ENCODE results near the gene NLGN1.
"Not testable (repeated sequence)": the region's sequence is repeated elsewhere in the genome, so short reads cannot be mapped to it uniquely, and the experiment has no call there.

NLGN1 gene

DNA sequence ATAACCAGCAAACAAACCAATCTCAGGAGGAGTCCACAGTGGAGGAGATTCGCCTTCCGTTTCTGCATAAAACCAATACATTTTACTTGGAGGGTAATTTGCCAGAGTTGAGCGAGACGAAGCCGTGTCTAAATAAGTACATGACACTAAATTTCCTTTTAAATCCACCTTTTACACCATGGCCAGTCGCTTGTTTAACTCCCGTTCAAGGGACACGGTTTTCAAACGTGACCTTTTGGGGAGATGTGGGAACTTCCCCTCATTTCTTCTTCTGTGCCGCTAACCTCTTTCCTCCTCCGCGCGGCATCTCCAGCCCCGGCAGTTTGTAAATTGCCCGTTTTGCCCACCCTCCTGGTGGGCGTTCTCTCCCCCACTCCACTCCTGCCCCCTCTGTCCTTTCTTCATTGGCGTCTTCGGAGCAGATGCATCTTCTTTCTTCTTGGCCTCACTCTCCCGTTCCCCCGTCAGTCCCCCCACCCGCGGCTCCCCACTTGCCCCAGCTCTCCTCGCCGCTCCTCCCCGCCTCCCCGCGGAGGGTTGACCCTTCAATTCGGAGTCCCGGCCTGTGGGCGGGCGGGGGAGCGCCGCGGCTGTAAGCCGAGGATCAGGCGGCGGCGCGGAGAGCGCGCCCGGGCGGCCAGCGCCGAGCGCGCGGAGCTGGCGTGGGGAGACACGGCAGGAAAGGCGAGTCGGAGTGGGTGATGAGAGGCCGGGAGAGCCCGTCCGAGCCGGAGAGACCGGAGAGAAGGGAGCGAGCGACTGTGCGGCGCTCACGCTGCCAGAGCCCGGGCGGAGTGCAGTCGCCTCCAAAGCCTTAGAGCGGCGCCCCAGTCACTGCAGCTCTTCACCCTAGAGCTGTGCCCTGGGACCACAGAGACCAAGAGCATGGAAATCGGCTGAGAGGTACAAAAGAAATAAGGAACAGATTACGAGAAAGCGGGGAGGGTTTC lies at the start of gene NLGN1:
Gene NLGN1 (plus strand): TSS at position 584 of the 950 bp plus-strand sequence.
- peak; percentile 61 to 96 (median 76) for DNase-seq
- intact Hi-C loops (cut with DNase I): loop anchor here (5.0 kb wide), 1 partner anchor 1045 kb away; no protein-coding TSS in a partner anchor

DNA sequence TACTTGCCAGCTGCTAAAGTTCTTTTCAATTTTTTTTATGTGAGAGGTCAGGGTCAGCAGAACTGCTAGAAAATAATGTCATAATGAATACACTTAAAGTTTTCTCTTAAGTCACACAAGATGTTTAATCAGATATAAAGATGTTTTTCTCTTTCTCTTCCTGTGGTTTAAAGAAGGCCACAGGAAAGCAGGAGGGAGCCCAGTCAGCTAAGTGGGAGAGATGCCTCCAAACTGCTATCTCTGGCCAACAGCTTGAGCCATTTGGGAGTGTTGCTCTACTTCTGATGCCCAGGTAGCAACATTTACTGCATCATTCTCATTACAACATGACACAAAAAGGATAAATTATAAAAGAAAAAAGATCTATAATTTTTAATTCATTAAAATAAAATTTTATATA lies 45.7 kb upstream of the NLGN1 start:
- no peak for DNase-seq
- intact Hi-C loops (cut with DNase I): no loop called here

DNA sequence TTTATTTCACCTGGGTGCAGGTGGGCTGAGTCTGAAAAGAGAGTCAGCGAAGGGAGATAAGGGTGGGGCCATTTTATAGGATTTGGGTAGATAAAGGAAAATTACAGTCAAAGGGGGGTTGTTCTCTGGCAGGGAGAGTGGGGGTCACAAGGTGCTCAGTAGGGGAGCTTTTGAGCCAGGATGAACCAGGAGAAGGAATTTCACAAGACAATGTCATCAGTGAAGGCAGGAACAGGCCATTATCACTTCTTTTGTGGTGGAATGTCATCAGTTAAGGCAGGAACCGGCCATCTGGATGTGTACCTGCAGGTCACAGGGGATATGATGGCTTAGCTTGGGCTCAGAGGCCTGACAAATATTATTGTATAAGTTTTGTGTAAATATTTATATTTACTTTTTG lies 44.4 kb upstream of the NLGN1 start:
- intact Hi-C loops (cut with DNase I): not testable (repeated sequence)

DNA sequence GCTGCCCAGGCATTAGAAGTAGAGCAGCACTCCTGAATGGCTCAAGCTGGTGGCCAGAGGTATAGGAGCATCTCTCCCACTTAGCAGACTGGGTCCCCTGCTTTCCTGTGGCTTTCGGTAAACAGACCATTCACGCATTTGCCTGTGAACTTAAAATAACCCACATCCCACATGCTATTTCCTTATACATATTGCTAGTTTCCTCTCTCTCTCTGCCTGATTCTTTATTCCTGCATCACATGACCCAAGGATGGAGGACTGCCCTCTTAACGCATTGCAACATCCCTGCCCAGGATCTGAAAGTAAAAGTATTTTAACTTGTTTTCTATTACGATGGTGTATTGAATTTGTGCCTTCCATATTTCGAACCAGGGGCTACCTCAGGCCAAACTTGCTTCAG lies 43.4 kb upstream of the NLGN1 start:
- DNase-seq: no peak
- intact Hi-C loops (cut with DNase I): no loop called here

More for the DNA sequence above, 44.4 kb upstream of the NLGN1 start:
- DNase-seq: not testable (repeated sequence)

DNA sequence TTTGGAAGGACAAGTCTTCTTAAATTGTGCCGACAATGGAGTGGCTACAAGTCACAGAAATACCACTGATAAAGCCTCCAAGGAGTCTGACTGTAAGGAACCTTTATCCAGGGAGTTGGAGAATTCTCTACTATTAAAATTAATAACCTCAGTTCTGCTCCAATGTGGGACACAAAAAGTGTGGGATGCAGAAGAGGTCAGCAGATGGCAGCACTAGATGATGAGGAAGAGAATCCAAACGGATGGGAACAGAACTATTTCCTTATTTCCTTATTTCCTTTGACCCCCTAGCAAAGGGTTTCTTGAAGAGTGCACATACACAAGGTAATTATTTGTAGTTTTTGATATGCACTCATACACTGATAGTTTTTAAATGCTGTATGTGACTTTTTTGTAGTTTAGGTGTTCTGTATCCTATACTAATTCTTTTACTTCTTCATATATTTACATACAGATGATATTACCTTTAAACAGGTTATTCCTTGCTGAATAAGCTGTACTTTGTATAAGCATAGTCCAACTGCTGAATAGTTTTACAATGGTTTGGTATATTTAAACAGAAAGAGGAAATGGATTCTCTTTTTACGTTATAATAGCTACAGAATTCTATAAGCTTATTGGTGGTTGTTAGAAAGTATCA lies 25.6 kb upstream of the NLGN1 start:
- intact Hi-C loops (cut with DNase I): no loop called here
- peak in 6 of 10 donors; percentile 13 to 62 (median 47) for DNase-seq

DNA sequence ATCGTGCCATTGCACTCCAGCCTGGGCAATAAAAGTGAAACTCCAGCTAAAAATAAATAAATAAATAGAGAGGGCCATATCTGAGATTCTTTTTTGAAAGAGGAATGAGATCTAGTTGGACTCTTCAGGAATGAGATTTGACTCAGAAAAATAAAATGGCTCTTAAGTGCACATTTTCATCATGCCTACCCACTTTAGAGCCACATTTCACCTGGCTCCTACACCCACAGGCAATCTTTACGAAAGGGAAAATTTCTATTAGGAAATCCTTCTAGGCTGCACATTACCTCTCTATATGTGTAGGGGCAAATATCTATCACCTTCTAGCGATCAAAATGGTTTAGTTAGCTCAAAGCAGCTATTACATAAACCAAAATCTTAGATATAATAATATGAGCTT lies 16.9 kb upstream of the NLGN1 start:
- intact Hi-C loops (cut with DNase I): no loop called here
- no peak for DNase-seq

DNA sequence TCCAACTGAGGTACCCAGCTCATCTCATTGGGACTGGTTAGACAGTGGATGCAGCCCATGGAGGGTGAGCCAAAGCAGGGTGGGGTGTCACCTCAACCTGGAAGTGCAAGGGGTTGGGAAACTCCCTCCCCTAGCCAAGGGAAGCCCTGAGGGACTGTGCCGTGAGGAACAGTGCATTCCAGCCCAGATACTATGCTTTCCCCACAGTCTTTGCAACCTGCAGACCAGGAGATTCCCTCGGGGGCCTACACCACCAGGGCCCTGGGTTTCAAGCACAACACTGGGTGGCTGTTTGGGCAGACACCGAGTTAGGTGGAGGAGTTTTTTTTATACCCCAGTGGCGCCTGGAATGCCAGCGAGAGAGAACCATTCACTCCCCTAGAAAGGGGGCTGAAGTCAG lies 15.6 kb upstream of the NLGN1 start:
- DNase-seq; intact Hi-C loops (cut with DNase I): not testable (repeated sequence)

DNA sequence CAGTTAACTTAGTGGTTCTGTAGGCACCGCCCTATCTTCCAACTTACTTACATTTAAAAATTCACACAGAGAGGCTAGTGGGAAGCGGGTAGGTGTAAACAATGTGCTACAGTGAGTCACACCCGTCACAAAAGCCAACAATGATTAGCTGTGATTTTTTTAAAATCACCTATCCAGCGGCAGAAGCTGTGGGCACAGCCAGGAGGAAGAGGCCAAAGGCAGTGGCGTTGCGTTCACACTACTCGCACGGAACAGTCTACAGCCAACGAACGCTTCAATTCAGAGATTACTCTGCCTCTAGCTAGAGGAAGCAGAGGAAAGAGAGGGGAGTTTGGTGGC lies 2.5 kb upstream of the NLGN1 start:
- intact Hi-C loops (cut with DNase I): loop anchor here (5.0 kb wide), 1 partner anchor 1047 kb away; no protein-coding TSS in a partner anchor
- peak in 1 of 10 donors; percentile 12 for DNase-seq

DNA sequence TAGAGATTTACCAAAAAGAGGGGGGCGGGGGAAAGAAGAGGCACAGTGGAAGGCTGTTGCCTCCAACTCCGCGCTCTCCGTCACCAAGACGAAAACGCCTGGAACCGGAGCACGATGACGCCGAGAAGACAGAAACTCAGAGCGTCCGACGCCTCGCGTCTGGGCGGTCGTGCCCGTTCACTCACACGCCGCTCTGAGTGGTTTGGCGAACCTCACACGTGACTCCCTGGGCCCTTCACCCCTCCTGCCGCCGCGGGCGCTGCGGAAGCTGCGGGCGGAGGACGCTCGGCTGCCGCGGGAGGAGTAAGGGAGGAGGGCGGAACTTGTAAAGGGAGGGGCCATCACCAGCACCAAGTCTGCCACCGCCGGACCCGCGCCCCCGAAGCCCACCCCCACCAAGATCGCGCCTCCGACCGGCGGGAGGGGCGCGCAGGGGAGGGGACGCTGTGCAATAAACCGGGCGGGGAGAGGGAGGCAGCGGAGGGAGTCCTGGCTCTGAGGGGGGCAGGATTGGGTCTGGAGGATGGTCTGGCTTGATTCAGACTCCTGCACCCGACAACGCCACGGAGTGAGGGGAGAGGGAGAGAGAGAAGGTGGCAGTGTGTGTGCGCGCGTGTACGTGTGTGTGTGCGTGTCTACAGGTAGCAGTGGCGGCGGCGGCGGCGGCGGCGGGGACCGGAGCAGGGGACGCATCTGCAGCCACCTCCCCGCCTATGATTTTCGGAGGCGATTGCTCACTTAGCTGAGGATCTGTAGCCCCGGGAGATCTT lies 1.9 kb upstream of the NLGN1 start:
- intact Hi-C loops (cut with DNase I): loop anchor here (5.0 kb wide), 1 partner anchor 1047 kb away; no protein-coding TSS in a partner anchor
- peak; percentile 83 to 98 (median 88) for DNase-seq

DNA sequence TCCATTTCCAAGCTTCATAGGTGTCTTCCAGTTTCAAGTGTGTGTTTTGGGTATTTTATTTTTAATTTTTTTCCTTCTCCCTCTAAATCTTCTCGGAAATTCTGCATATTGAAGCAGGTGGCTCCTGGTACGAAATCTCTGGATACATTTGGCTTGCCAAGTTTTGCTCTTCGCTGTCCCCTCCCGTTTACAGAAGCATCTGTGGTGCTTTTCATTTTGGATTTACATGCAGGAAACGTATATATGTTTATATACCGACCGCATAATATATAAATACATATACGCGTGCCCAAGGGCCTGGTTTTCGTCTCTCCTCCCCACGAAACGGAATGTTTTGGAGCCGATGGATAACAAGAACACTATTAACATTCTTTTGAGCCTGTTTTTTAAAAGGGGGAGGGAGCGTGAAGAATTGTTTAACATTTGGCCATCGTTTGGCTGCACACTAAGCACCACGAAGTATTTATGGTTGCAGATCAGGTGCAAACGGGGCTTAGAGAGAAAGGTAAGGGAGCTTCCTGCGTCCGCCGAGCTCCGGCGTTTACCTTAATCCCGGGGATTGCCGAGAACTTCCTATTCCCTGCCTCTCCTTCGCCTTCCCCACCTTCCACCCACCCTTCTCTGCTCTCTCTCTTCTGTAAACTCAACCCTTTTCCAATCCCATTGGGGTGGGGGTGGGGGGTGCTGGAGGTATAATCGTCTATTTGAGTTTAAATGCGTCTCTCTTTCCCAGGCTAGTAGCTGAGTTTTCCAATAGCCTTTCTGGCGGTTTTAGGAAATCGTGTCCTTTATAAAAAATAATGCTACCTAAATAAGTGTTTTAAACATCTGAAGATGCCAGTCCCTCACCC lies 1.1 kb upstream of the NLGN1 start:
- intact Hi-C loops (cut with DNase I): loop anchor here (5.0 kb wide), 1 partner anchor 1046 kb away; no protein-coding TSS in a partner anchor
- DNase-seq: peak in 7 of 10 donors; percentile 11 to 85 (median 32)

DNA sequence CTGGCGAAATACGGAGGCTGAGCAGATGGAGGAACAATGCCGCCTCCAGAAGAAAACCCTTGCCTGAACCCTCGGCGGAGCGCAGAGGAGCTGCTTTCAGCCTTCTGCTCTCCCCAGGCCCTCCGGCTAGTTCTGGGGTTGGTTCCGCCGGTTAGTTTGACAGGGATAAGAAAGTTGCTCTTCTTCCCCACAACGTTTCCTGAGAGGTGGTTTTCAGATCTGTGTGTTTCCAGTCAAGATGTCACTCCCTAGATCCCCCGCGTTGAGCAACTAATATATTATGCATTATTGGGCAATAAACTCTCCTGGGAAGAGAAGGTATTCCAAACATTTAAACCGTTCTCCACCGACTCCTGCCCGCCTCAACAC lies 551 bp downstream of the NLGN1 start:
- intact Hi-C loops (cut with DNase I): loop anchor here (5.0 kb wide), 1 partner anchor 1044 kb away; no protein-coding TSS in a partner anchor
- peak in 1 of 10 donors; percentile 81 for DNase-seq

DNA sequence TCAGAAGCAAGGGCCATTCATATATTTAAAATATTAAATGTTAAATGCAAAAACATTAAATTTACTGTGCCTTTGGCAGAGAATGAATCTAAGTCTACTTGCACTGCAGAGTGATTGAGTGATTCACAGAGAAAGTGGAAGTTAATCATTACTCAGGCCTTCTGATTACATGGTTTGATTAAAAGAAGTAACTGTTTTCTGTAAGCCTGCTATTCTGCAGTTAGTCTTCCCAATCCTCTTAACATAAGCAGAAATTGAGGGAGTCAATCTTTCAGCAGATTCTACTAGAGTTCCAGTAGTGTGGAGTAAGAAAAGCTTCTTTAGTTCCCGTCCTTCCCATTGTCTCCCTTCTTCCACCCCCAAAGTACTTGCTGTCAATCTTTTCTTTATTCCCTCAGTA lies 1.5 kb downstream of the NLGN1 start:
- intact Hi-C loops (cut with DNase I): loop anchor here (5.0 kb wide), 1 partner anchor 1043 kb away; no protein-coding TSS in a partner anchor
- DNase-seq: no peak

DNA sequence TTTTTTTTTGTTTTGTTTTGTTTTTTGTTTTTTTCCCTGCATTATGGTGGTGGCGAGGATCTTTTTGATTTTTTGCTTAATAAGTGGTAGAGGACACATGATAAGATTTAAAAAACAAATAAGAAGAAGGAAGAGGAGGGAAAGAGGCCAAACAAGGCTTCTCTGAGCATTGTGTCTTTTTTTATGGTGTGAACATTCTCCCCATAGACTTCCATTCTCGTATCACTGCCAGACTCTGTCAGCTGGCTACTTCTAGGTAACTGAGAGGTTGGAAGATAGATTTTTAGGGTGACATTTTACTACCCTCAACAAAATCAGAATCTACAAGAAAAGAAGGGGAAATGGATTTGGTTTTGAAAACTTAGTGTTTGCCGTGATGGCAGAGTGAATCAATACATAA lies 3.8 kb downstream of the NLGN1 start:
- intact Hi-C loops (cut with DNase I): no loop called here
- no peak for DNase-seq

DNA sequence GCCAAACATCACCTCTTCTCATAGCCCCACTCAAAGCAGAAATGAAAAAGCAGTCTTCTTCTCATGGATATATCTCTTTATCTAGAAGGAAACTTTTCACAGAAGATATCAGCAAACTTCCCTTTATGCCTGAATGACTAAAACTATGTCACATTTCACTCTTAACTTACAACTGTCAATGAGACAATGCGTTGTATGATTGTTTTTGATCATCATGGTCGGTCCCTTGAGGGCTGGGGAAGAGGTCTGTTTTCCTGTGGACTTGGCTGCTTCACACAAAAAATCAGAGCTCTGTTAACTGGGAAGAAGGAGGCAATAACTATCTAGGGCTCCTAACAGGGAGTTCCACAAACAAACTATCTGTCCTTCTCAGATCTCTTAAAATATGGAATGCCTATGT lies 5.1 kb downstream of the NLGN1 start:
- no peak for DNase-seq
- intact Hi-C loops (cut with DNase I): no loop called here

DNA sequence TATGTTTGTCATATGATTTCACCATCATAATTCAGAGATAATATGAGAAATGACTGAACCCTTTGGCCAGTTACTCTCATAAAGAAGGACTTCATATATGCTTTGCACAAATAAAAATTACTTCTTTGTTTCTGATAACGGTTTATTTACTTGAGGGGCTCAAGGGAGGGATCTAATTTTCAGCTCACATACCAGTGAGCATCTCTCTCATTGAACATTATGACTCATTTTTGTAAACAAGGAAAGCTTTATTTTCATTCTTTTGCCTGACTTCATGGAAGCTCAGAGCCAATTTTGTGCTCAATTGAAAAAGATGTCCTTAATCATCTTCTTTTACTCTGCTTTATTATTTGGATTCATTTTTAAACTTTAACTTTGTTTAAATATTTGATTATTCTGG lies 5.8 kb downstream of the NLGN1 start:
- DNase-seq: no peak
- intact Hi-C loops (cut with DNase I): no loop called here

DNA sequence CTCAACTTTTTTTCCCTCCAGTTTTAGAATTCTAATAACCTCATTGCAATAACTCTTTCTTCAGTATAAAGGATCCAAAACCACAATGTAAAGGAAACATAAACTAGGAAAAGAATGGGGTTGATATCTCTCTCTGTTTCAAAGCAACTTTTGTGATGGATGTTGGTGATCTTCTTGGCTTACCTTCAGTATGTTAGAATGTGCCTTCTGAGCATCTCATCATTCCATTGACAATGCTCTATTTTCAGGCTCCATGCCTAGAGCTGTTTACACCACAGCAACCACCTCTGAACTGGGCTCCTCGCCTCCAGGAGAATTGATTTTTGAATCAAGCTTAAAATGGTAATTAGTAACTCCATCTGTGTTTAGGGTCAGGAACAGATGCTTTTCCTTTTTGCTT lies 6.6 kb downstream of the NLGN1 start:
- intact Hi-C loops (cut with DNase I): no loop called here
- no peak for DNase-seq

DNA sequence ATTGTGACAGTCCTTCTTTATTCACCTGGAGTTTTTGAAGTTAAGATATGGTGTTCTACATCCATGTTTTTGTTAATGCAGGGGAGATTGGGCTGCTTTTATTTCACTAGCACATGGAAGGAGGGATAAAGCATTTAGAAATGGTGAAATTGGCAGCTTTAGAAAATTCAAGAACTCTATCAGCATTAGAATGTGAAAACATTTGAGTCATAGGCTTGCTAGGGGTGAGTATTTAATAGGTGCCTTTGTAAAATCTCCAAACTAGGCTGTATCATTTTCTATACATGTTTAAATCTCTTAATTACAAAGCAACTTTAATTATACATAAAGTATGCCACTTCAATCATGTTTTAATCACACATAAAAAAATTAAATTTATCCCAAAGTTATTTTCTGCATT lies 12.9 kb downstream of the NLGN1 start:
- intact Hi-C loops (cut with DNase I): loop anchor here (5.0 kb wide), 1 partner anchor 142 kb away; no protein-coding TSS in a partner anchor
- no peak for DNase-seq

DNA sequence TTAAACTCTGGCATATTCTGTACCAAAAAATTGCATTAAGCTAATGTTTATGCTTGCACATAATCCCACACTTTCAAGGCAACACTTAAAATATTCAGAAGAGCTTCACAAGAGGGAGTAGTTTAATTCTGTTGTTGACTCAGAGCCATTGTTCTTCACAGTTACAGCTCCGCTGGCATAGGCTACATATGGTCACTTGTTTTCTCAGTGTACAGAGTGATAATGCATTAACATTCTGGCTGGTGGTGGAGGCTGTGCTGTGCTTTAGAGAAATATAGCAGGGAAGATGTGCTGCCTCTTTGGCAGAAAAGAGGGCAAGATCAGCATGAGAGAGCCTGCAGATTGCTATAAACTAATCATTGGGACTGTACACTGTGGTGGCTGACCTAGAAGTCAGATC lies 13.3 kb downstream of the NLGN1 start:
- peak in 6 of 10 donors; percentile 11 to 39 (median 22) for DNase-seq
- intact Hi-C loops (cut with DNase I): loop anchor here (5.0 kb wide), 1 partner anchor 141 kb away; no protein-coding TSS in a partner anchor

DNA sequence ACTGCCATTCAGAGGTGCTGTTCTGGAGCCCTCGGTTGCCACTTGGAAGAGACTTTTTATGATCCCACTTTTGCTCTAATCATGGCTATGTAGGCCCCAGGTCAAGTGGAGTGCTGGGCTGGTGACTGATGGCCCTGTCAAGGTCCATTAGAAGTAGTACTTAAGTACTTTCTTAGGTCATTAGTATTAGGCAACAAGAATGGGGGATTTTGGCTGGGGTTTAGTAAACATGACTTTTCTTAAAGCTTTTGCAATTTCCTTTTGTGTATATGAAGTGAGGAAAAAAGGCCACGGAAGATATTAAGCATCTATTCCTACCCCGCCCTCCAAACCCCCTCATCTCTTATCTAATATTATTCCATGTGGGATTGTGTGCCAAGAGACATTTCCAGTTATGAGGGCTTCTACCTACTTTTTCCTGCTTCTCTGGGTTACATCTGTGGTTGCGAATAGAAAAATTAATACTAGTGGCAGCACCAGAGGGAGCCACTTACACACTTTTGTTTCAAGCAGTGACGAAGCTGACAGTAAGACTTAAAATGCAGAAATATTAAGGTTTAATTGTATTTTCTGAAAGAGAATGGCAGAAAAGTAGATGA lies 13.9 kb downstream of the NLGN1 start:
- DNase-seq: peak in 4 of 10 donors; percentile 12 to 52 (median 32)
- intact Hi-C loops (cut with DNase I): loop anchor here (5.0 kb wide), 1 partner anchor 141 kb away; no protein-coding TSS in a partner anchor
